Muscle layer of duodenum (tissue), 2 donors: ENCODE results near the gene BET1.

Experiments
- H3K27ac ChIP-seq: one replicate; pipeline ENCODE4 v1.7.0; 2013; ENCODE audit warnings: mild to moderate bottlenecking, low read length
- H3K27me3 ChIP-seq: one replicate; pipeline ENCODE4 v1.7.0; 2013; ENCODE audit warnings: low read depth, mild to moderate bottlenecking, control low read depth, low read length
- H3K36me3 ChIP-seq, 2 donors: one replicate each; pipeline ENCODE4 v1.7.0; 2013; ENCODE audit warnings: low read length in 2 of 2, control low read depth in 1 of 2, mild to moderate bottlenecking in 1 of 2; ENCODE audit not compliant: insufficient read depth in 2 of 2, control insufficient read depth in 1 of 2
- H3K4me1 ChIP-seq, 2 donors: one replicate each; pipeline ENCODE4 v1.7.0; 2013; ENCODE audit warnings: low read length in 2 of 2, mild to moderate bottlenecking in 2 of 2, control low read depth in 1 of 2, moderate library complexity in 1 of 2; ENCODE audit not compliant: insufficient read depth in 2 of 2, control insufficient read depth in 1 of 2
- H3K4me3 ChIP-seq, 2 donors: one replicate each; pipeline ENCODE4 v1.7.0; 2013; ENCODE audit warnings: low read length in 2 of 2, low read depth in 1 of 2, mild to moderate bottlenecking in 1 of 2
- H3K9me3 ChIP-seq, 2 donors: one replicate each; pipeline ENCODE4 v1.7.0; 2013; ENCODE audit warnings: low read length in 2 of 2, control low read depth in 1 of 2, mild to moderate bottlenecking in 1 of 2; ENCODE audit not compliant: control insufficient read depth in 1 of 2
- donor health status: healthy.

BET1 gene, protein sequence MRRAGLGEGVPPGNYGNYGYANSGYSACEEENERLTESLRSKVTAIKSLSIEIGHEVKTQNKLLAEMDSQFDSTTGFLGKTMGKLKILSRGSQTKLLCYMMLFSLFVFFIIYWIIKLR

DNA sequence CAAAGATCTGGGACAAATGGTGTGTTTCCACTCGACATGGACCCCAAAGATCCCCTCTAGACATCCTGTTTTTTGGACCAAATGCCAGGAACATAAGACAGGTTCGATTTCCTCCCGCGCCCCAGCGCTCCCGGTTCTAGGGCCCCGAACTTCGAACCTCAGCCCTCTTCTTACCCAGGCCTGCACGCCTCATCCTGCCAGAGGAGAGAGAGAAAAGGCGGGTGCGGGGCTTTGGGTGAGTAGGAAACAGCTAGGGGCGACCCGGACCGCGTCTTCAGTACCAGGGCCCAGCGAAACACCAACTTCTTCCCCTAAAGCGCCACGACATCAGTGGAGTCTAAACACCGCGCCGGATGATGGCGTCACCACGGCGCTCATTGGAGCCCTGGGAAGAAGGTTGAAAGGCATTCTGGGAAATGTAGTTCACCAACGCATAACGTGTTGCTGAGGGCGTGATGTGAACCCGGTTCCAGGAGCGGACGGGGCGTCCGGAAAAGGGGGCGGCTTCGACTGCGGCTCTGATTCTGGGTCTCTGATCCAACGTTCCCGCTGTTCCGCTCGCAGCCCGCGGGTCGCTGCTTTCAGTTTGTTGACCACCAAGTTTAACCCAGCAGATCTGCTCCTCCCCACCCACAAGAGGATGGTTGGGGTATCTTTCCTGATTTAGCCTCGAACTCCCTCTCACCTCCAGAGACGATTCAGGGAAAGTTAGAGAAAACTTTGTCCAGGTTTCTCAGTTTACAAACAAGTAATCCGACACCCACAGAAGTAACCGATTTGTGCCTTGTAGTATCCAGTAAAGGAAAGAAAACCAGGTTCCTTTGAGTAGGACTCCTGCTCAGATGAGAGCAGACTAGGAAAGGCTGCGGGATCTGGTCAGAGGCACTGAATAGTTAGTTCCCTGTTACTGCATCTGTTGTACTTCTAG, at the start of gene BET1:
Gene BET1 (minus strand): TSS at position 332 of the 928 bp plus-strand sequence. CDS start 139 bp downstream, at position 193.
- Histone ChIP-seq H3K27ac (peak within 1 kb of the TSS; percentile 97), H3K27me3 (no peaks in the 10 kb centered on the region), H3K4me1 (peaks cover 10 to 19% of the 10 kb centered on the region in 2 donors), H3K9me3 (no peaks in the 10 kb centered on the region), H3K4me3 (peak within 1 kb of the TSS; percentile 95 to 96), H3K36me3 (no peaks in the 10 kb centered on the region)

DNA sequence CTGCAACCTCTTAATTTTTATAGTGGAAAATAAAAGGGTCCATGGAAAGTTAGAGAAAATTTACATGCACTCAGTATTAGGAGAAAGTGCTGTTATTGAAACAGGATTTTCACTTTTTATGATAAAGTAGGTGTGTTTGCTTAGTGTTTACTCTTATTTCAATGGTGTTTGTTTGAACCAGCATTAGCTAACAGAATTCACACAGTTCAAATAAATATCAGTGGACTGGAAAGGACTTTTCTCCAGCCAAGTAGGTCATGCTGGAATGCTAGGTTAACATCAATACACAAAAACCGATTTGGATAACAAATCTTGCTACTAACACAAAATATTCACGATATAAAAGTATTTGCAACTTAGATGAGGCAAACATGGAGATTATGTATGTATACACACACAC, 49.4 kb upstream of the BET1 start:
- H3K9me3 ChIP-seq: no peaks in the 10 kb centered on the region
- no peaks in the 10 kb centered on the region for H3K4me1 ChIP-seq
- H3K36me3 ChIP-seq: no peaks in the 10 kb centered on the region
- no peak overlapping the region for H3K27ac ChIP-seq
- H3K4me3 ChIP-seq: no peak overlapping the region
- no peaks in the 10 kb centered on the region for H3K27me3 ChIP-seq

DNA sequence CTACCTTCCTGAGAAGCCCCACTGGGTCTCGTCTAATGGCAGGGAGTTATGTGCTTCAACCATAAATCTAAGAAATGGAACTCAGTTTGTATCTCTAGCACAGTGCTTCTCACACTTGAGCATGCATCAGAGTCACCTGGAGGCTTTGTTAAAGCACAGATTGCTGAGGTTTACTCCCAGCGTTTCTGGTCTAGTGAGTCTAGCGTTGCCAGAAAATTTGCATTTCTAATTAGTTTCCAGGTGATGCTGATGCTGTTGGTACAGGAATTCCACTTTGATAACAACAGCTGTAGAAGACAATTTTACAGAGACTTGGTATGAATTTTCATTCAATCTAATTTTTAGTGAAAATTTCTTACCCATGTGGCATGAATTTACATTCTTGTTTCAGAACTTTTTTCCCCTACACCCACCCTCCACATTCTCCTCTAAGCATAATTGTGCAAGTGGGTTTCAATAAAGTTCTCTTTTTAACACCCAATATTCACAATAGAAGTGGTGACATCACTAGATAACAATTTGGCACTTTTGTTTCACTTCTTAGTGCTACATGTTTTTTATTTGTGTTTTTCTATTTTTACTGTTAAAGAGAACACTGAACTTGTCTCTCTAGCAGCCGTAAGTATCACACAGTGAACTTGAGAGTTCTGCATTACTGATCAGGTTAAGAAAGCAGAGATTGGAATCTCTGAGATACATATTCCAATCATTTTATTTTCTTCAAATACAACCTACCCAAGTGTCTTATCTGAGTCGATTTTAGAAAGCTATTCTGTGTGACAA, 48.4 kb upstream of the BET1 start:
- Histone ChIP-seq H3K4me1 (no peaks in the 10 kb centered on the region), H3K4me3 (no peak overlapping the region), H3K36me3 (no peaks in the 10 kb centered on the region), H3K27me3 (no peaks in the 10 kb centered on the region), H3K9me3 (no peaks in the 10 kb centered on the region), H3K27ac (no peak overlapping the region)

DNA sequence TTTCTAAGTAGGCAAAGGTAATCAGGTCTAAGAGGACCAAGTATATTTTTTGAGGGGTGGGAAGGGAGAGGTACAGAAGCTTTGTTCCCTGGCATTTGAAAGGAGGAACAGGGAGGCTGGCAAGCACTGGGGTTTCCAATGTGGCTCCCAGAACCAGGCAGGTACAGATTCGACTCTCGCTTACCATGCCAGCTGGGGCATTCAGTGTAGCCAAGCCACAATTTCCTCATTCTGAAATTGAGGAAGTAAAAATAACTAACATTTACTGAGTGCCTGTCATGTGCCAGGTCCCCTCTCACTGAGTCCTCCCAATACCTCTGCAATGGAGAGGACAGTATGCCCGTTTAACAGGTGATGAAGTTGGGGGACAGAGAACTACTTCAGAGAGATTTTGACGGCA, 45.9 kb upstream of the BET1 start:
- Histone ChIP-seq H3K4me3 (no peak overlapping the region), H3K36me3 (no peaks in the 10 kb centered on the region), H3K27ac (no peak overlapping the region), H3K4me1 (no peaks in the 10 kb centered on the region), H3K9me3 (no peaks in the 10 kb centered on the region), H3K27me3 (no peaks in the 10 kb centered on the region)

DNA sequence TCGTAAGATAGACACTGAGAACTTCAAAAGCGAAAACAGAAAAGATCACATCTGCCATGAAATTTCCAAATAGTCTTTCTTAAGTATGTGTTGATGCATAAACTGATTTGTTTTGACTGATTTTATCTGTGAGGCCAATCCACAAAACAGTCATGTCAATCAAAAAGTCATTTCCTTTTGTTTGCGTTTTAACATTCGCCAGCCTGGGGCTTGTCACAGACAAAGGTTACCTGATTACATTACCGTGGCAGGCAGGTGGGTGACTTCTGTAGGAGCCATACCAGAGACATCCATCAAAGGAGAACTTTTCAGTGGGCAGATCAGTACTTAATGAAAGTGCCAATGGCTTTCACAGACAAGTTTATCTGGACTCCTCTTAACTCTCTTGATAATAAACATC, 45.5 kb upstream of the BET1 start:
- H3K36me3 ChIP-seq: no peaks in the 10 kb centered on the region
- no peak overlapping the region for H3K27ac ChIP-seq
- H3K4me1 ChIP-seq: no peaks in the 10 kb centered on the region
- no peaks in the 10 kb centered on the region for H3K27me3 ChIP-seq
- no peaks in the 10 kb centered on the region for H3K9me3 ChIP-seq
- no peak overlapping the region for H3K4me3 ChIP-seq

- H3K4me3 ChIP-seq: no peak overlapping the region
- H3K27me3 ChIP-seq: no peaks in the 10 kb centered on the region
- no peak overlapping the region for H3K27ac ChIP-seq
- no peaks in the 10 kb centered on the region for H3K9me3 ChIP-seq
- no peaks in the 10 kb centered on the region for H3K4me1 ChIP-seq
- no peaks in the 10 kb centered on the region for H3K36me3 ChIP-seq
Observed at GRCh38 chr7:94048755-94049154, 44.6 kb upstream of the BET1 start.

DNA sequence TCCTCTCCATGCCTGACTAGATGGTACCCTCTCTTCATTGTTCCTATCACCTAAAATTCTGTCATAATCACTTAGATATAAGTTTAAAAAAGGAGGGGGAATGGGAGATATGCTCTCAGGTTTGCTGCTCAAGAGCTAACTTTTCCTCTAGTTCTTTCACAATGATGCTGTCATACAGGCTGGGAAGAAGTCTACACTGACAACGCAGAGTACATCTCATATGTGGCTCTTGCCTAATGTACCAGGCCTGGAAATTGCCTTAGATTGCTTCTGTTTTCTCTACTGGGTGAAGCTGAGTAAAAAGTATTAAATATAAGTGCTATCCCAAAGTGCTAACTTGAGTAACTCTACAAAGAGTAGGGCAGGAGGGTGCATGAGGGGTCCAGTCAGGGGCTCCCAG, 43.8 kb upstream of the BET1 start:
- no peaks in the 10 kb centered on the region for H3K9me3 ChIP-seq
- H3K36me3 ChIP-seq: no peaks in the 10 kb centered on the region
- no peak overlapping the region for H3K27ac ChIP-seq
- no peaks in the 10 kb centered on the region for H3K4me1 ChIP-seq
- H3K4me3 ChIP-seq: no peak overlapping the region
- H3K27me3 ChIP-seq: no peaks in the 10 kb centered on the region

GRCh38 chr7:94045581-94045980, 41.4 kb upstream of the BET1 start:
- H3K27ac ChIP-seq: no peak overlapping the region
- no peak overlapping the region for H3K4me3 ChIP-seq
- H3K36me3 ChIP-seq: no peaks in the 10 kb centered on the region
- no peaks in the 10 kb centered on the region for H3K27me3 ChIP-seq
- no peaks in the 10 kb centered on the region for H3K9me3 ChIP-seq
- no peaks in the 10 kb centered on the region for H3K4me1 ChIP-seq

DNA sequence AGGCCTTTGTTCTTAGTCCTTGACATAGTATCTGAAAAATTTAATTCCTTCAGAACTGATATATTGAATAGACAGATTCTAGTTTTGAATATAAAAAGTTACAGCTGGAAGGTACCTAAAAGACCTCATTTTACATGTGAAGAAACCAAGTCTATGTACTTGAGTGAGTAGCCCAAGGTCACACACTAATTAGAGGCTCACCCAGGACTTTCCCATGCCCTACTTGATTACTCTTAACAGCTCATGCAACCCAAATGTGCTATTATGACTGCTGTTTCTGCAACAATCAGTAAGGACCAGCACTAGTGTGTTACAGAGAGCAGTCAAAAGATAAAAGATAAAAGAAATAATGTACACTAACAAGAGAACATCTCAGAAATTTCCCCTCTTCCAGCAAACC, 40.7 kb upstream of the BET1 start:
- Histone ChIP-seq H3K27me3 (no peaks in the 10 kb centered on the region), H3K4me3 (no peak overlapping the region), H3K36me3 (no peaks in the 10 kb centered on the region), H3K4me1 (no peaks in the 10 kb centered on the region), H3K9me3 (no peaks in the 10 kb centered on the region), H3K27ac (no peak overlapping the region)

DNA sequence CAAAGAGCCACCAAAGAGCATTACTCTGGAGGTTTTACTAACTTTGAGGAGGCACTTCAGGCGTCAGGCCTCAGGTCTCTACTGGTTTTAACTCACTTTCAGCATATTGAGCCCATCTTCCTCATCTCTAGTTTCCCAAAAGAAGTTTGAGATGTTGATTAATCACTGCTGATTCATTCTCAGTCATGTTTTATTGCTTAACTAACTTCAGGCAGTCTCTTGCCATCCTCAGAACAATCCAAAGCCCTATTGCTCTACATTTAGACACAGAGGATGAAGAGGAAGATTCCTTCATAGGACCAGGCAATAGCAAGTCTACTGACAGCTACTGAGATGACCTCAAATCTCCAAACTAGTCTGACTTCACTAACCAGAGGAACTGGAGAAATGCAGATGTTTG, 39.1 kb upstream of the BET1 start:
- Histone ChIP-seq H3K27me3 (no peaks in the 10 kb centered on the region), H3K27ac (no peak overlapping the region), H3K9me3 (no peaks in the 10 kb centered on the region), H3K4me3 (no peak overlapping the region), H3K36me3 (no peaks in the 10 kb centered on the region), H3K4me1 (no peaks in the 10 kb centered on the region)

GRCh38 chr7:94042381-94042780, 38.2 kb upstream of the BET1 start:
- no peaks in the 10 kb centered on the region for H3K36me3 ChIP-seq
- no peaks in the 10 kb centered on the region for H3K4me1 ChIP-seq
- no peak overlapping the region for H3K27ac ChIP-seq

More at GRCh38 chr7:94042381-94042780, 38.2 kb upstream of the BET1 start:
- Histone ChIP-seq H3K27me3 (no peaks in the 10 kb centered on the region), H3K9me3 (no peaks in the 10 kb centered on the region), H3K4me3 (no peak overlapping the region)
